Breast epithelium (tissue), 3 donors: ENCODE data around the gene CPSF2.

Experiments
- POLR2A ChIP-seq: fragments of 450-650 bp; IDR thresholded peaks from one replicate; pipeline ENCODE4 v1.6.1; 2016; ENCODE audit warnings: antibody characterized with exemption, mild to moderate bottlenecking, moderate library complexity
- POLR2AphosphoS5 ChIP-seq, 3 donors: sonication (generic); formaldehyde crosslinking; IDR thresholded peaks; one replicate each; pipeline ENCODE4 v1.6.1; 2017; ENCODE audit warnings: antibody characterized with exemption in 3 of 3
- TF ChIP-seq, protein P1 (sequence below), 3 donors: fragments of 450-650 bp; IDR thresholded peaks; one replicate each; pipeline ENCODE4 v1.5.1; 2016 to 2017; ENCODE audit warnings: antibody characterized with exemption in 3 of 3, mild to moderate bottlenecking in 3 of 3, moderate library complexity in 3 of 3

DNA sequence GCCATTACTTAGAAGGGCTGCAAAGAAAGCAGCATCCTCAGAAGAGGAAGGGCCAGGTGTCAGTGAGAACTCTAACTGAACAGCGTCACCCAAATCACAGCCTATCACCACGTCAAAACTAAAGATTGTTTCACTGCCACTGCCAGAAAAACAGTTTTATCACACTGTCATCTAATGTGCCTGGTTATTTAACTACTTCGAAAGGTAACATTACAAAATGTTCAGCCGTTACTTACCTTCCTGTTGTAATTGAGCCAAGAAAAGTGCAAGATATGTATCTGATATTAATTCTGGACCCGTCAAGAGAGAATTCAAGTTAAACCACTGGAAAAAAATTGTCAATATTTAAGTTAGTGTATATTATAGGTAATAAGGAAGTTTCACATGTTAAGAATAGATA lies 33.3 kb upstream of the CPSF2 start:
- TF ChIP-seq, protein P1, sequence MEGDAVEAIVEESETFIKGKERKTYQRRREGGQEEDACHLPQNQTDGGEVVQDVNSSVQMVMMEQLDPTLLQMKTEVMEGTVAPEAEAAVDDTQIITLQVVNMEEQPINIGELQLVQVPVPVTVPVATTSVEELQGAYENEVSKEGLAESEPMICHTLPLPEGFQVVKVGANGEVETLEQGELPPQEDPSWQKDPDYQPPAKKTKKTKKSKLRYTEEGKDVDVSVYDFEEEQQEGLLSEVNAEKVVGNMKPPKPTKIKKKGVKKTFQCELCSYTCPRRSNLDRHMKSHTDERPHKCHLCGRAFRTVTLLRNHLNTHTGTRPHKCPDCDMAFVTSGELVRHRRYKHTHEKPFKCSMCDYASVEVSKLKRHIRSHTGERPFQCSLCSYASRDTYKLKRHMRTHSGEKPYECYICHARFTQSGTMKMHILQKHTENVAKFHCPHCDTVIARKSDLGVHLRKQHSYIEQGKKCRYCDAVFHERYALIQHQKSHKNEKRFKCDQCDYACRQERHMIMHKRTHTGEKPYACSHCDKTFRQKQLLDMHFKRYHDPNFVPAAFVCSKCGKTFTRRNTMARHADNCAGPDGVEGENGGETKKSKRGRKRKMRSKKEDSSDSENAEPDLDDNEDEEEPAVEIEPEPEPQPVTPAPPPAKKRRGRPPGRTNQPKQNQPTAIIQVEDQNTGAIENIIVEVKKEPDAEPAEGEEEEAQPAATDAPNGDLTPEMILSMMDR (IDR thresholded peaks at IDR 0.05): no peak
- TF ChIP-seq POLR2A (no peak), POLR2AphosphoS5 (IDR thresholded peaks at IDR 0.05) (no peak)
